HS-27A (cell line): ENCODE measurements around the gene TNK2.

ENCODE experiments used
- DNase-seq: peaks from one replicate; pipeline ENCODE4 v3.0.0-alpha.2; 2012; ENCODE audit warnings: low read depth, missing footprints

TNK2 gene

DNA sequence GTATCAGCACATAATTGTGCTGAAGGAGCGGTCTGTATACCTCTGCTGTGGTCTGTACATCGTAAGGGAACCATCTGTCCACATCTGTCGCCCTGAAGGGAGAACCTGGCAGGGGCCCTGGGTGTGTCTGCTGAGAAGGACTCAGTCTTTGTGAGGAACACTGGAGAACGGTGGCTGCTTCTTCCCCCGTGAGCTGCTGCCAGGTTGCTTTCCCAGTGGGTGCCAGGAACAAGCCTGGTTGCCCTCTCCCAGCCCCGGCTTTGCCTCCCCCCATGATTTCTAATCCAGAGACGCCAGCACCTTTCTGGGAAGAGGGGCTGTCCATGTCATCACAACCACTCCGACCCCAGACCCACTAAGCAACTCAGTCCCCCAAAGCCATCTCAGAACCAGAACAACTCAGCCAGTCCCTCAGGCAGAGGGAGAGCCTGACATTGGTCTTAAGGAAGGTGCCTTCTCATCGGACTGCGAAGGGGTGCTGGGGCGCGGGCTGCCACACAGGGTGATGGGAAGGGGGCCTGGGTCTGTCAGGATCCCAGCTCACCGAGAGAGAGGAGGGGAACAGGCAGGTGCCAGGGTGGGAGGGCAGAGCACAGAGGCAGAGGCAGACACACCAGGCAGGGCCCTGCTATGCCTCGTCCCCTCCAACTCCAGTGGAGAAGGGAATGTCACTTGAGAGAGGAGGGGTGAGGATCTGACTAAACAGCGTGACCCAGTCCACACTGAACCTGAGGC, 8.5 kb downstream of the TNK2 start:
- no peak for DNase-seq

DNA sequence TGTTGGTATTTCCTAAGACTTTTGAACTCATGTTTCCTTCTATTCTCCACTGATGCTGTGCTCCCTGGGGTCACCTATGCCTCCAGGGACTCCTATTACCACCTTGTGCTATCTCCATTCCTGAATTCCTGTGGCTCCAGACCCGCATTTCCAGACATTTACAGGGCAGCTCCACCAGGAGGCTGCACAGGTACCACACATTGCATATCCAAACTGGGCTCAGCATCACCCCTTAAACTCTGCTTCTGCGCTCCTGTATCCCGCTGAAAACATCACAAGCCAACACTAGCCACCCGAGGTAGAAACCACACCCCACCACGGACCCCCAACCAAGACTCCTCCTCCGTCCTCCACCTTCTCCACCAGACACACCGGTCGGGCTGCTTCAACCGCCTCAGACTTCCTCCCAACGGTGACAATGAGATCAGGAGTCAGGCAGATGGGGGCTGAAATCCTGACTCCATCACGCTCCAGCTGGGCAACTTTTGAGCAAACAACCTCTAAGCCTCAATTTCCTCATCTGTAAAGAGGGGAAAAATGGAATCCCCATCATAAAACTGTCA, 10.4 kb downstream of the TNK2 start:
- no peak for DNase-seq

GRCh38 chr3:195897081-195897852, 11.1 kb downstream of the TNK2 start:
- DNase-seq, result no peak

DNA sequence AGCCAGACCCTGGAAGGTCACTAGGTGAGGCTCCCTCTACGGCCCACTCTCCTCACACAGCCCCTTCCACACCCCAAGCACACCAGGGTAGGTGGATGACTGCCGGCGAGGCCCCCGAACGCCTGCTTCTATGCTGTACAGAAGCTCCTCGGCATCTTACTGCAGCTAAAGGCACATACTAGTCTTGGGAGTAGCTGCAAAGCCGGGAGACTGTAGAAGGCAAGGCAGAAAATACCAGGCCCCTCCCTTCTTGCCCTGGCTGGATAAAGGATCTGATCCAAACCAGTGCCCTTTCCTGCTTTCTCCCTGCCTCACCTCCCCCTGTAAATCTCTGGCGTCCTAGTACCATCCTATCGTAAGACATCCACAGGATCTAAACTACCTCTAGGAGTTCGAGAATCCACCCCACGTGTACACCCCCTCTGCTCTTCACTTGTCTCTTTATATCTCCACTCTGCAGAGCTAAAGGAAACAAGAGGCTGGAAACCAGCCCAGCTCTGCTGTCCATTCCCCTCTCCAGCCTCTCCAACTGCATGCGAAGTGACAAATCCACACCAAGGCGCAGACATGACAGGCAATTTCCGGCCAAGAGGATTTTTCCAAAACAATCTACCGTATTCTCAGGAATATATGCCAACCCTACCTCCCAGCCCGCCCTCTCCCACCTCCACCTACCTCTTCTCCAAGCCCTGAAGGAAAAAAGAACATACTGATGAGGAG, 11.8 kb downstream of the TNK2 start:
- no peak for DNase-seq

DNA sequence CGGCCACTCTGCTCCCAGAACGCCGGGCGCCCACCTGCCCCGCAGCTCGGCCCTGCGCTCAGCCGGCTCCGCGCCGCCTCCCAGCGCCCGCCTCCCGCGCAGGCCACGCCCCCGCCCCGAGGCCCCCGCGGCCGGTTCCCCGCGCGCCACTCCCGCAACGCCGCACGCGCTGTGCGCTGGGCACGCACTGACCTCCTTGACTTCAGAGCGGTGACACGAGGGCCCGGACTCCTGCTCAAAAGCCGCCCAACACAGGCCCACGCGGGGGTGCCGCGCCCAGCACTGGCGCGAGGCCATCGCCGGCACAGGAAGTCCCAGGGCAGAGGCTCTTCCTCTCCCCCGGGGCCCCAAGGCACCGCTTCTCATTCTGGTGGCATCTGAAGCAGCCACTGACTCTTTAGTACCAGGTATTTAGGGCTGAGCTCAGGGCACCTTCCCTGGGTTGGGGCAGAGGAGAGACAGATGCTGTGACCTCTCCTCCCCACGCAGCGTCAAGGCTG, 12.4 kb downstream of the TNK2 start:
- DNase-seq, result no peak

DNA sequence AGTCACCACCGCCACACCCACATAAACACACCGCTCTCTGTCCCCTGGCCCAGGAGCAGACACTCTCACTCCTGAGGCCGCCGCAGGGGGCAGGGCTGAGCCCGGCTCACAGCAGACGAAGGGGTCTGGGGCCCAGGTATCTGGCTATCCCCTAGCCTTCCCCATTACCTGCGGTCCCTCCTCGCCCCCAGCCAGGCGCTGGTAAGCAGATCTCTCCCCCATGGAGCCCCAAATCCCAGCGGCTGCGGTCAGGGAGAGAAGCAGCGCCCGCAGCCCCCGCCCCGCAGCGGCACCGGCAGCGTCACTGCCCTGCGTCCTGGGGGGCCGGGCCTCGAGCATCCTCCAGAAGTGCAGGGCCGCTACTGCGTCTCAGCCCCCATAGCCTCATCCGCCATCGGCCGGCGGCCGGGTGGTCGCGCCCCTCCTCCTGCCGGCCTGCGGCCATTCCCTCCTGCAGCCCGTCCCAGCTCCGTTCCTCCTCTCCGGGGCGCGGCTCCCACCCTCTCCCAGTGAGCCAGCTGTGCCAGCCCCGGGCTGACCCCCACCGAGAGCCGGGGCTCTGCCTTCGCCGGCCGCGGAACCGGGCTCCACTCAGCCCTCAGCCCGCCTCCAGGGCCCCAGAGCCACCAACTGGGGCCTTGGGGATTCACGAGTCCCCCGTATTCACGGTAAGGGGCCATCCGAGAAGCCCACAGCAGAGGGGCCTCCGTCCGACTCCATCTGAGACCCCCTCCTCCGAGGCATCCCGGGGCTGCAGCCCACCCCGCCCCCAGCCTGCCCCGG, 13.1 kb downstream of the TNK2 start:
- DNase-seq, result no peak

GRCh38 chr3:195893916-195894465, 14.4 kb downstream of the TNK2 start:
- DNase-seq, result no peak

DNA sequence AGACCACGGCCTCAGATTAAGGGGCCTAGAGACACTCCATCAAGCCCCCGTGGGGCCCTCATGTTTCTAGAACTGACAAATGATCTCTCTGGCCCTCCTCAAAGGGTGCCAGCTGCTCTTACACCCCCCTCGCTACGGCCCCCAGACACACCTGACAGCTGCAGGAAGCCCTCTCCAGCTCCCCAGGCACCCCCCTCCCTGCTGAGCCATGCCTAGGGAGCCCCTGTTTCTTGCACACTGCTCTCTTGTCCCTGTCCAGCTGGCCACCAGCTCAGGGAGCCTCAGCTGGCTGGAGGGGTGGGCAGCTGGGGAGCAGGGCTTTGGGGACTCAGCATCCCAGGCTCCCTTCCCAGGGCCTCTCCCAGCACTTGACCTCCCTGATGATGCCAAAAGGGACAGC, 14.8 kb downstream of the TNK2 start:
- DNase-seq, result no peak

- no peak for DNase-seq
These were observed 15.3 kb downstream of the TNK2 start for GRCh38 chr3:195893044-195893395.

DNA sequence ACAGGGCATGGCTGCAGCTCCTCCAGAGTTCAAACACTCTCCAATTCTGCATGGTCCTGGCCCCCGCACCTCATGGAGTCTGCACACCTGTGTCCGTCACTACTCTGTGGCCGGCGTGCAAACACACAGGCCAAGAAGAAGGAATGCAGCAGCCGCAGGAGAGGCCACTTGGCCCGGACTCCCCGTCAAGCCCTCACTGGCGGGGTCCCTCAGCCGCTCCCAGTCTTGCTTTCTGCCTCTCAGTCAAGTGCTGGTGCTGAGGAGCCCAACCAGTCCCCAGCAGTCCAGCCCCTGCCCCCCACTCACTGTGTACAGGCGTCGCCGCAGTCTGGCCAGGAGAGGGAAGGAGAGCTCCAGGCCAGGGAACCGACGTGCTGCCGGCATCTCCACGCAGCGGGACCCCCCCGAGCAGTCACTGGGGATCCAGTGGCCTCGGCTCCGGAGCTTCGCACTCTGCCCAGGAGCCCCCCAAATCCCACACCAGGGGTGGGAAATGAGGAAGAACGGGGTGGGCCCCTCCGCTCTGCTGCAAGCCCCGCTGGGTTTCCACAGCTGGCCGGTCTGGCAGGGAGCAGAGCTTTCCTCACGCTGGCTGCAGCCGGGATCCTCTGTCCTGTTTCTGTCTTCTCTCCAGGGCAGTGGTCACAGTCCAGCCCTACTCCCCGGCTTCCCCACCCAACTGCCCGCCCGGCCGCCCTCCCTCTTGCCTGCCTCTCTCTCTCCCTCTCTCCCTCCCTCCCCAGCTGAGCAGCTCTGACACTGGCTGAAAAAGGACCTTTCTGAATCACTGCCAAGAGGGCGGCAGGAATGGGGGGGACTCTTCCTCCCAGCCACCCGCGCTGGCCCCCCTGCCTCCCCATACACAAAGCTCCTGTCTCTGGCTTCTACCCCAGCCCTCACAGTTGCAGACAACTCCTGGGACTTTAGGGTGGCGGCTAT, 16.0 kb downstream of the TNK2 start:
- DNase-seq, result no peak

DNA sequence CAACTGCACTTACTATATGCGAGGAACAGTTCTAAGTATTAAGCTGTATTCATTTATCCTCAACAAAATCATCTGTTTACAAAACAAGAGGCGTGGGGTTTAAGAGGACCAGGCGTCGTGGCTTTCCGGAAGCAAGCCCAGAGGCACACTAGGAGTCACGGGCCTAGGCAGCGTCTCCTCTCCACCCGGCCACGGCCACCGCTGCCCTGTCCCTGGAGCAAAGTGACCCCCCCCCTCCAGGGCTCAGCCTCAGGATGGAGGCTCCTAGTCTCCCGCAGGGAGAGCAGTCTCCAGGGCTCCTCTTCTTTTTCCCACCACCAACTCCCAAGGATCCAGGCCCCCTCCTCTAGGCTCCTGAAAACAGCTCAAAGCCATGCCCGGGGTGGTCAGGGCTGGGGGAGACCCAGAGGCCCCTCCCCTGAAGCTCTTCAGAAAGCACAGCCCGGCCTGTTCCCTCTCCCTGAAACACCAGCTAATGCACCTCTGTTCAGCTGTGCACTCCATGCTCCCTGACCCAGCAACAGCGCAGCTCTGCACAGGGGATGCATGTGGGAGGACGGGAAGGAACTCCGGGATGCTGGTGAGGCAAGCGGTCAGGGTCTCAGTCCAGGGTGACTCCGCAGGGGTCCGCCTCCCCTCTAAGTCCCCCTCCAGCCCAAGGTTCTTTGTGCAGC, 16.8 kb downstream of the TNK2 start:
- no peak for DNase-seq

GRCh38 chr3:195889870-195890295, 18.5 kb downstream of the TNK2 start:
- DNase-seq, result no peak

DNA sequence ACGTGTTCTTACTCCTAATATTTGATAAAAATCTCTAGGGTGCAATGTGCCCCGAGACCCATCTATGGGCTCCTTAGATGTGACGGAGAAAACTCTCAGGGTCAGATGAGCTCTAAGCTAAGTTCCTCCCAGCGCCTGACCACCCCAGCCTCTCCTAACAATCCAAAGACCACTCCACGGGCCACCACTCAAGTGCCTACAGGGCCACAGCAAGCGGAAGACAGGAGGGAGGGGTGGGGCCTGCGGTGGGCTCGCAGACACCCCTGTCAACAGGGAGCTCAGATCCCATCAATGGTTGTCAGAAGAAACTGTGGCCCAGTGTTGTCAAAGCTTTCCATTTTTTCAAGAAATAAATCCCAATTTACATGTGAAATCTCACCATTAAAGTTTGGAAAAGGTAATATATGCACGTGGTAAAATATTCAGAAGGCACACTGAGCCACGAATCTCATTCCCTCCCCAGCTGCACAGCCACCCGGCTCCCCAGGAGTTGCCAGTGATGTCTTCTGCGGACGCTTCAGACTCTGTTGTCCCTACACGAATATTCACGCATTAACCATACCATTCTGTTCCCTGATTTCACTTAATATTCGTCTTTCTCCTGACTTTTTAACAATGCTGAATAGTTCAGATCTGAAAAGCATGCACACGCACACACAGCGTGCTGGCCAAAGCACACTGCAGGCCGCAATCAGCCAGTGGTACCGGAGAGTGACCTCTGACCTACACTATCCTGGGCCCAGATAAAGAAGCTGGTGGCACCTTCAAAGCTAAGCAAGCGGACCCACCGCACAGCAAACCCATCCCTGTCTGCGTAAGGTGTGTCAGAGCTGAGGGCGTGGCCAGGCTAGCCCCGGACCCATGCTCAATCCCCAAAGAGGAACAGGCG, 19.1 kb downstream of the TNK2 start:
- no peak for DNase-seq

DNA sequence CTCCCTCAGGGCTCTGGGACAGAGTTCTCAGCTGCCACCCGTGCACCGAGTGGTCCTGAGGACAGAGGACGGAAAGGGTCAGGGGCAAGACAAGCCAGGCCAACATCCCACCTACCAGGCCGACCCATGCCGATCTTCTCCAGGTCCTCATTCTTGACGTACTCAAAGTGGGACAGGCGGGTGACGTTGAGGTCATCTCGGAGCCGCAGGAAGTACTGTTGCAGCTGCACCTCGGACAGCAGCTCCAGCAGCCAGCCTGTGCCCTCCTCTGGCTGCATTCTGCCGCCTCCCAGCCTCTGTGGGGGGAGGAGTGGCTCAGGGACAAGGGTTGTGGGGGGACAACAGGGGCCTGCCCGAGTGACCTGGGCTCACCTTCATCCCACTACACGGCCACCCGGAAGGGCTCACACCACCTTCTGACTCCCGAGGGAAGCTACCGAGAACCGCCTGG, 20.0 kb downstream of the TNK2 start:
- no peak for DNase-seq

- DNase-seq, result no peak
These were observed 20.7 kb downstream of the TNK2 start for GRCh38 chr3:195887670-195888069.

GRCh38 chr3:195886181-195887141, 21.9 kb downstream of the TNK2 start:
- DNase-seq, result no peak
